Hematopoietic multipotent progenitor cell treated with erythropoietin and hydrocortisone succinate and interleukin-3 and kit ligand, for 4 days (in vitro differentiated cells): Measurements from ENCODE around the gene RTN4RL1.
A peak's percentile ranks its signal among the peaks of the same experiment; 100 is the strongest.
"Not testable (repeated sequence)": the region's sequence is repeated elsewhere in the genome, so short reads cannot be mapped to it uniquely, and the experiment has no call there.

Experiments used
- DNase-seq: peaks from one replicate; pipeline ENCODE4 v3.0.0-alpha.2; 2015

Gene RTN4RL1

DNA sequence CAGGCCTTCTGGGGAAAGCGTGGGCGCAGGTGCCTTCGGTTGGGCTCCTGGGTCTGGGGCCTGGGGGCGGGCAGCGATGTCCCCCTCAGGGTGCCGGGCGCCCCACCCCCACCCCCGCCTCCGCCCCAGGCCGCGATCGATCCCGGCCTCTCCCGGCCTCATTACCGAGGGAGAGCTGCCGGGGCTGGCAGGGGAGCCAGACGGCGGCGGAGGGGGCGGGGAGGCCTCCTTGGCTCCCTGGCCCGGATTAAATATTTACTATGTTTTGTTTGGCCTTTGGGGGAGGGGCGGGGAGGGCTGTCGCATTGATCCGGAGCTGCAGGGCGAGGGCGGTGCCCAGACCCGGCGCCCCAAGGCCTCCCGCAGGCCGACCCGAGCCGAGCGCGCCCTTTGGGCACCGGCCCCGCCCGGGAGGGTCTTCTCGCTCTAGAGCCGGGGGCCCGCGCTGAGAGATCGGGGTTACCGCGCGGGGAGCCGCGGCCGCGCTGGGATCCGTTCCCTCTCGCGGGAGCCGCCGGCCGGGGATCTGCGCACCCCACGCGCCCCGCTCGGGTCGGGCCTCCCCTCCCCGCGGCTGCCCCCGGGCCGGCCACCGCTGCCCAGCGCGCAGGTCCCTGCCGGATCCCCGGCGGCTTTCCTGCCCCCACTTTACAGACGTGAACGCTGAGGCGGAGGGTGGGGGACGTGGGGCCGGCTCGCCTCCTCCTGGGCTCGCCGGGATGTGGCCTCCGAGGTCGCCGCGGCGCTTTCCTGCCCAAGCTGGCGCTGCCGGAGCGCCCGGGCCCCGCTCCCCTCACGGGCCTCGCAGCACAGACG is 27.0 kb downstream of the RTN4RL1 start:
- peak; percentile 25 for DNase-seq

DNA sequence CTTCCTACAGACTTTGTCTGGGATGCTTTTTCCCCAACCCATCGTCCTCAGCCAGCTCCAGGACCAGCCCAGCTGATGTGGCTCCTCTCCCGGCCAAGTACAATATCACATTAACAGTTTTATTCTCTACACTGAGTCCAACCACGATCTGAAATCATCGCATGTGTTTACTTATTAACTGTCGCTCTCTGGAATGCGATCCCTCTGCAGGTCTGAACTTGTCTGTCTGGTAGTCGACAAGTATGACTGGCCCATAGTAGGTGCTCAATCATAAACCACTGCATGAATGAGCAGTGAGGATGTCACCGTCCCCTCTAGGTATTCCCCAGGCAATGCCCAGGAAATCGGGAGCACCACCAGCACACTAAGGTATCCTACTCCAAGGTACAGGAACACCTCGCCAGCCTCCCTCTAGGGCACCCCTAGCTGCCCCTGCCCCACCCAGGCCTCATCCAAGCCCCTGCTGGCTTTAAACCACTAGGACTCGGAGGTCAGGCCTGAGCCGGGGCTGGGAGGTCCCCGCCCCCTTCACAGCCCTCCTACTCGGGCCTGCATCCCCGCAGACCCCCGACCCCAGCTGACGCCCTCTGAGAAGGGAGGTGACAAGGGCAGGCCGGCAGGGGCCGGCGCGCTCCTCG is 27.7 kb downstream of the RTN4RL1 start:
- no peak for DNase-seq

DNA sequence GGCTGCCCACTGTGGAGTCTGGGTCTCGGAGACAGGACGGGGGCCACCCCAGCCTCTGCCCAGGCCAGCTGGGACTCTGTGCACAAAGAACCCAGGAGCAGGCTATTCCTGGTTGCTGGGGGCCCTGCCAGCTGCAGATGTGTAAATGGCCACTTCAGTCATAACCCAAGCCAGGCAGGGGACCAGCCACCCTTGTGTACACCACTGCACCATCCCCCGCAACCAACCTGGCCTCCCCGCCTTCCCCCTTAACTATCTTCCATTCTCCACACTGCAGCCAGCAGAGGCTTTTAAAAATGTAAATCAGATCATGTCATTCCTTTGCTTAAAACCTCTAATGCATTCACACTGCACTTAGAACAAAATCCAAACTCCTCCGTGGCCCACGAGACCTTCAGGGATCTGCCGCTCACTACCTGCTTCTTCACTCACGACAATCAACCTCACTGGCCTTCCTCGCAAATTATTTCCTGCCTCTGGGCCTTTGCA is 28.3 kb downstream of the RTN4RL1 start:
- no peak for DNase-seq

DNA sequence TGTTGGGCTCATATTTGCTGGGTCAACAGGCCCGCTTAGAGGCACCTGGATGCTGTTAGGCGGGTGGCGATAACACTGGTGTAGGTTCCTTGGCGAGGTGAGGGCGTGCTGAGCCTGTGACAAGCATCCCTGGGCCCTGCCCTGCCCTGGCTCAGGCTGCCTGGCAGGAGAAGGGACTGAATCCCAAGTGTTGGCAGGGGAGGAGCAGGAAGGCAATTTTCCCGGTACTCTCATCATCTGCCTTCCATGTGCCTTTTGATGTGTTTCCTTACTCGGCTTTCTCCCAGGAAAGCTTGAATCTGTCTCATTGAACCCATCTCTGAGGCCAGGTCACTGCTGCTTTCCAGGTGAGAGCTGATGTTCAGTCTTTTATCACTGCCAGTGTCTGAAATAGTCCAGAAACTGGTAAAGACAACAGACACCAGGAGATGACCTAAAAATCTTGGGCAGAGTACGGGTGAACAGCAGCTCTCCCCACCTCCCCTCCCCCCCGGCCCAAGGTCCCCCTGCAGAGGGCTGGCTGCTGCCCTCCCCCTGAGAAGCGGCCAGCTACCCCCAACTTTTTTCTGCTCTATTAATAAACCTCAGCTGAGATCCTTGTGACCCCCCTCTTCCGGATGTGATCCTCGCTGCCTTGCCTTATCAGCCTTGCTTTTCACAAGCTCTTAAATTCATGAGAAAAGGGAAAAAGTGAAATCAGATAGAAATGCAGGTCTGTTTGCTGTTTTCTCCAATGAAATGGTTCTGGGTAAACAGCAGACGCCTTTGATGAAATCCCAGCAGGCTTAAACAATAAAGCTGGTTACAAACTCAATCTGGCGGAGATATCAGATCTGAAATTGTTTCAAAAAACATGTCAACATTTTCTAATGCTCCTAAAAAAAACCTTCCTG is 29.0 kb downstream of the RTN4RL1 start:
- no peak for DNase-seq

DNA sequence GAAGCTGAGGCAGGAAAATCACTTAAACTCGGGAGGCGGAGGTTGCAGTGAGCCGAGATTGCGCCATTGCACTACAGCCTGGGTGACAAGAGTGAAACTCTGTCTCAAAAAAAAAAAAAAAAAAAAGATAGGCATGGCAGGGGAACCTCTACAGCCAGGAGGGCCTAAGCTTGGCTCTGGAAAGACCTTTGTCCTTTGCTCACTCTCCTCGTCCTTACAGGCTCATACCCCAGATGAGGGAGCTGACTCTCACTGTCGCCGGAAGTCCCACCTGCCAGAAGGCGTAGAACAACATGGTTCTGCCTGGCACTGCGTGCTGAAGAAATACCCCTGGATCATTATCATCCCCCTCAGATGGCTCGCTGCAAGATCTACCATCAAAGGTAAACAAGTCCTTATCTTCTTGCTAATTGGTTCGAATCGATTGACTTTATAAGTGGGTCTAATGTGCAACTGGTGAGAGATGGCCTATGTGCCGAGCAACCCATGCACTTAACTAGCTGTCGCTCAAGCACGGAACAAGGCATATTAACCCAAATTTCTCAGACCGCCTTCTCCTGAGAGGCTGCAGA is 29.7 kb downstream of the RTN4RL1 start:
- DNase-seq = no peak

DNA sequence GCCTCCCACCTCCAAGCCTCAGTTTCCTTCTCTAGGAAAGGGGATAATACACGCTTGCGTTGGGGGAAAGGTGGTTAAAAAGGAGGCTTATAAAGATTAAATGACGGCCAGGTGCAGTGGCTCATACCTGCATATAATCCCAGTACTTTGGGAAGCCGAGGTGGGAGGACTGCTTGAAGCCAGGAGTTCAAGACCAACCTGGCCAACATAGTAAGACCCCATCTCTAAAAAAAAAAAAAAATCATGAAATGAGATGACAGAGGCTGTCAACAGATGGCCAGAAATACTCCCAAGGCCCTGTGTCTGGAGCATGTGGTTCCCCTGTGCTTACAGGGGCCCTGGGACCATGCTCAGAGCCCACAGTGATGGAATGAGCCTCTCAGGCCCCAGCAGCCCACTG is 30.4 kb downstream of the RTN4RL1 start:
- DNase-seq = no peak

DNA sequence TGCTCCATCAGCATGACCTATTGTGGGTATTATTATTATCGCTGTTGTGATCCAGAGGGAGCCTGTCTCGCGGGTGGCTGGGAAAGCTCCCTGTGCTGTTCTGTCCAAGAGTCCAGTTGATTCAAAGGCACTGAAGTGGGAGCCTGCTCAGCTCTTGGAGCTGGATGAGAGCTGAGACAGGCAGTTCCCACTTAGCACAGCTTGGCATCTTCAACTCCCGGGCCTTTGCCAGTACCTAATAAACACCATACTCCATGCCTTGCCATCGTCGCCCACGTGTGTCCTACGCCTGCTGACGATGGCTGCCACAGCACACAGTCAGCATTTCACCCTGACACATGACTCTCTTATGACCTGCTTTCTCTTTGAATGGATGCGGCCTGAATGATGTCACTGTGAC is 32.6 kb downstream of the RTN4RL1 start:
- DNase-seq = no peak

DNA sequence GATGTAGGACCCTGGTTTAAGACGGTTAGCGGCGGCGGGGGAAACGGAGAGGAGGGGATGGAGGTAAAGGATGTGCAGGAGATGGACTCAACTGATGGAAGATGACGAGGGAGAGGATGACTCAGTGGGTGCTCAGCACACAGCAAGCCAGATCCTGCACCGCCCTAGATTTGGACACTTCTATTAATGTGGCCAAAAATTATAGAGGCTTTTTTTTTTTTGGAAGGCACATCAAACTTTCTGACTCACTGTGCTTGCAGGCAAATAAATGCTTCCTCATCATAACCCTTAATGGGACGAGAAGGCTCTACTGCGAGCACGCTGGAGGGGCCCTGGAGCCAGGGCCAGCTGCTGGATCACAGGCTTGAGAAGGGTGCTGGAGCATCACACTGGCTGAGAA is 36.0 kb downstream of the RTN4RL1 start:
- DNase-seq = no peak

DNA sequence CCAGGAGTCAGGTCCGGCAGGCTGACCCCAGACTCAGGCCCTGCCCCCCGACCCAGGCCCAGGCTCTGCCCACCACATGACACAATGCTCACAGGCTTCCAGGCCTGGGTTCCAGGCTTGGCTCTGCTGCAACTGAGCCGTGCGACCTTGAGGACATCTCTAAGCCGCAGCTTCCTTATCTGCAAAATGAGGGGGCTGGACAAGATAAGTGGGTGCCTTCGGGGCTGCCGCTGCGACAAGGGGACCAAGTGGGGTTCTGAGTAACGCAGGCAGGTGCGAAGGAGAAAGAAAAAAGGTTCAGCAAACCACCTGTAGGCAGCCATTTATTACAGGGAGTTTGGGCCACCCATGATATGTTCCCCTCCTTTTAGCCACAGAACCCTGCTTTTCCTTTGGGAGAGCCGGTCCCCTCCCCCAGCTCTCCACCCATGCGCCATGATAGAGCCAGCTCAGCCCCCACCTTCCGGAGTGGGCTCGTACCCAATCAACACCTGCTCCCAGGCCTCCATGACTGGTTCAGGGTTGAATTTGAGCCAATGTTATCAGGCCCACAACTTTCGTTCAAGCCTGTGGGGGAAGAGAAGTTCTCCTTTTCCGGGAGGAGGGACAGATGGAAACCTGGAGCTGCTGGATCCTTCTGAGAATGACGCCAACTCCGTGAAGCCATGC is 38.2 kb downstream of the RTN4RL1 start:
- DNase-seq = no peak

DNA sequence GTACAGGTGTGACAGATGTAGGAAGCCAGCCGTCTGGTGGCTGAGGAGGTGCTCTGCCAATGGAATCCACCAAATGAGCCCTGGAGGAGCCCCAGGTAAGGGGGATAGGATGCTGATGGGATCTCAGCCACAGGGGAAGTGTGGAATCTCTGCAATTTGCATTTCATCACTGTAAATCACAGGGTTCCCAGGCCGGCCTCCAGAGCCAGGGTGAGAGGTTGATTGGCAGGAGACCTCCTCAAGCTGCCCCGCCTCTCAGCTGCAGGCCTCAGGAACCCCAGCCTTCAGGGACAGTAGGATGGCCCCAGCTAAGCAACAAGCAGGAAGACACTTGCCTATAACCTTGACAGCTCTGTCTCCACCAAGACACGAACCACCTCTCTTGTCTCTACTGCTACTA is 39.4 kb downstream of the RTN4RL1 start:
- no peak for DNase-seq

DNA sequence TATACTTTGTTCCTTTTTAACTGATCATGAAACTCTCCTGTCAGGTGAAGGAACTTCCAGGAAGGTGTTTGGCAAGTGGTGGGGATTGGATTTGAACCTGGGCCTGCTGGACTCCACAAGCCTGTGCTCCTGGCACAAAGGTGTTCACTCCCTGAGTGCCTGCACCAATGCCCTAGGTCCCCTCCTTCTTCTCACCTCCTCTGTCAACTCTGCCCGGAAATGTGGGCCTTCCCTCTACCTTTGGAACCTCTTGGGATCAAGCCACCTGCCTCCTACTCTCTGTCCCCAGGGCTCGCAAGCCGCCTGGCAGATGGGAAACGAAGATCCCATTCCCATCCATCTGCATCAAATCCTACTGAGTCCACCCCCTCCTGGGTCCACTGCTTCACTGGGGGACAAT is 40.0 kb downstream of the RTN4RL1 start:
- DNase-seq = no peak

DNA sequence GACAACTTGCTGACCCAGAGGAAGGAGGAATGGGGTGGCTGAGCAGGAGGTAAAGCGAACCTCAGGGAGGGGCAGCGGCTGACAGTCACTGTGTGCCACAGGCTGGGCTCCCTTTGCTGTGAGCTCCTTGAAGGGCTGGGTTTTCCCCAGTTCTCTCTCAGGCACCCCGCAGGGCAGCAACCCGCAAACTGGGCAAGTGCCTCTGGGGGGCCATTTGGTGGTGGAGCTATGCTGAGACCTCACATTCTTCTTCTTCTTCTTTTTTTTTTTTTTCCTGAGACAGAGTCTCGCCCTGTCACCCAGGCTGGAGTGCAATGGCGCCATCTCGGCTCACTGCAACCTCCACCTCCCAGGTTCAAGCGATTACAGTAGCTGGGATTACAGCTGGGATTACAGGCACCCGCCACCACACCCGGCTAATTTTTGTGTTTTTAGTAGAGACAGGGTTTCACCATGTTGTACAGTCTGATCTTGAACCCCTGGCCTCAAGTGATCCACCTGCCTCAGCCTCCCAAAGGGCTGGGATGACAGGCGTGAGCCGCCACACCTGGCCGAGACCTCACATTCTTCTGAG is 42.3 kb downstream of the RTN4RL1 start:
- DNase-seq = not testable (repeated sequence)

DNA sequence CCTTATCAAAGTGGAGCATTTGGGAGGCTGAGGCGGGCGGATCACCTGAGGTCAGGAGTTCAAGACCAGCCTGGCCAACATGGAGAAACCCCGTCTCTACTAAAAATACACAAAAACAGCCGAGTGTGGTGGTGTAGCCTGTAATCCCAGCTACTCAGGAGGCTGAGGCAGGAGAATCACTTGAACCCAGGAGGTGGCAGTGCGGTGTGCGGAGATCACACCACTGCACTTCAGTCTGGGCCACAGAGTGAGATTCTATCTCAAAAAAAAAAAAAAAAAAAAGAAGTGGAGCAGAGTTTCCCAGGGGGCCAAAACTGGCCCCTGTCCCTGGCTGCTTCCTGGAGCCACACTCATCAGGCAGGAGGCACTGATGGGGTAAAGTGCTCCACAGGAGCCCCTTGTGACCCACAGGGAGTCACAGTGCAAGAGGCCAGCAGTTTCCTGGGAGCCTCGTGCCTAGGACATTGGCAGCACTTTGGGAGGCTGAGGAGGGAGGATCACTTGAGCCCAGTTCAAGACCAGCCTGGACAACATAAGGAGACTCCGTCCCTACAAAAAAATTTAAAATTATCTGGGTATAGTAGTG is 44.4 kb downstream of the RTN4RL1 start:
- DNase-seq = no peak

DNA sequence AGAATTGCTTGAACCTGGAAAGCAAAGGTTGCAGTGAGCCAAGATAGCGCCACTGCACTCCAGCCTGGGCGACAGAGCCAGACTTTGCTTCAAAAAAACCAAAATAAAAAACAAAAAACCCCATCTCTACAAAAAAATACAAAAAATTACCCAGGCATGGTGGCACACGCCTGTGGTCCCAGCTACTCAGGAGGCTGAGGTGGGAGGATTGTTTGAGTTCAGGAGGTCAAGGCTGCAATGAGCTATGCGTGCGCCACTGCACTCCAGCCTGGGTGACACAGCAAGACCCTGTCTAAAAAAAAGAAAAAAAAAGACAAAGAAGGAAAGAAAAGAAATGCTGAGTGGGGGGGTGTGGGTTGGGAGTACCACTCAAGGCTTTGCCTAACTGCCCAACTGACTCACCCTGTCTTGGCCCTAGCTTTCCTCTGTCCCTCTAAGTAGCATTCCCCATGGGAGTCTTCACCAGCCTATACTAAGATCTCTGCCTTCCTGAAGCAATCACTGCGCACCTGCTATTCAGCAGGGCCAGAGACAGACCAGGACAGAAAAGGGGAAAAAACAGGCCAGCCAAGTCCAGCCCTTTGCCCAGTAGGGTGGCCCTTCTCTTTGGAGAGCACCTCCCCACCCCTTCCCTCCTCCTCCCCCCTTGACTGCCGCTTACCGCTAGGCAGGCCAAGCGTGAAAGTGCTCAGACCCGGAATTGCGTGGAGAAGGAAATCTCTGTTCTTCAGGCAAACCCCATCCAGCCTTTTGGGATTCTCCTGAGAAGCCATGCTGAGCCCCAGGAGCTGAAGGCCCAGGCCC is 45.8 kb downstream of the RTN4RL1 start:
- no peak for DNase-seq

DNA sequence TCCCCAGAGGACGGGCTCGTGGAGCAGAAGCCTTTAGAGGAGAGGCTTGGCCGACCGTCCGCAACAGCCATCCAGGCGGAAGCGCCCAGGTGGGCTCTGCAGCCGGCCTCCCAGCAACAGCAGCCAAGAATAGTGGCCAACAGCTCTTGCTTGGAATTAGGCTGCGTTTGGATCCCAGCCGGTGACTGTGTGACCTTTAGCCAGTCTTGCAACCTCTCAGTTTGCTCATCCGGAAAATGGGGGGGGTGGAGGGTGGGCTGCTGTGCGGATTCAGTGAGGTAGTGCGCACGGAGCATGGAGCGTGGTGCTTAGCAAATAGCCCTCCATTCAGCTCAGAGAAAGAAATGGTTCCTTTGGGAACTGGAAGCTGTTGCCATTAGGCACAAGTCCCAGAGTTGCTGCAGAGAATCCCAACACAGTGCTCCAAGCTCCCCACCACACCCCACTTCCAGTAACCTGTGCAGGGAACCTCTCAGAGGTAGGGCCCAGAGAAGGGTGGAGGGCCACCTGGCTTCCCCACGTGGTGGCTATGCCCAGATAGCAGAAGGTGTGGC is 46.7 kb downstream of the RTN4RL1 start:
- DNase-seq = no peak

DNA sequence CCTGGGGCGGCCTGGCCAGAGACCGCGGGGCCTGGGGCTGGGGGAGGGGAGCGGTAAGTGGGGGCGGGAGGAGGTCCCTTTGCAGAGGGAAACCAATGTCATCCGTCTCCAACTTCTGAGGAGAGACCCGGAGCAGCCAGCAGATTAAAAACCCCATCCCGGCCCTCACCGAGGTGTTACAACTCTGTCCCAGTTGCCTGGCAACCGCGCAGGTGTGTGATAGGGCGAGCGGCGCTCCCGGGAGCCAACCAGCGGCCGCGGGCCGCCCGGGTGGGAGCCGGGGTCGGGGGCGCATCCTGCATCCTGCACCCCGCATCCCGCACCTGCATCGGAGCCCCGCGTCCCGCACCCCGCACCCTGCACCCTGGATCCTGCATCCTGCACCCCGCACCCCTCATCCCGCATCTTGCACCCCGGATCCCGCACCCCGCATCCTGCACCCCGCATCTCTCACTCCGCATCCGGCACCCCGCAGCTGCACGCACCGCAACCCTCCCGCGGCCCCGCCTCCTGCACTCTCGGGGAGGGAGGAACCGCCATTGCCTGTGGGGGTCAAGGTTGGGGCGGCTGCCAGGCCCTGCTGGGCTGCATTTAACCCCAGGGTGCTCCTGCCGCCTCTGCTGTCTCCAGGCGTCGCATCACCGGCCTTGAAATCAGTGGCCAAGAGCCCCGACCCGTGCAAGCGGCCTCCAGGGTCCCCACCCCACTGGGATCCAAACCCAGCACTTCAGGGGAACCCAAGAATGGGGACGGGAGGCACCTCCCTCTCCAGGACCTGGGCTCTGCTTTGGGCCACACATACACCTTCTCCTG is 47.3 kb downstream of the RTN4RL1 start:
- no peak for DNase-seq

DNA sequence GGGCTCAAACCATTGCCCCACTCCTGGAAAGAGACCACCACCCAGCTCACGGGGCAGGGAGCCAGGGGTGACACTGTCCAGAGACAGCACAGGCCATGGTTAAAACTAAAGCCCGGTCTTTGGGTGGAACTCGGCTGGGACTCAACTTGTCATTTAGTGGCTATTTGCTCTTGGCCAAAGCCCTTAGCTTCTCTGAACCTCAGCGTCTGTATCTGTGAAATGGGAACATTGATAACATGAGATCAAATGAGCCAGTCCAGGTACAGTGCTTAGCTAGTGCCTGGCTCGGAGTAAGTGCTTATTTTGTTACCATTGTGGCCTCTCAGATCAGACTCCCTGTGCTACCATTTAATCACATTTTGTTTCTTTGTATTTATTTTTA is 48.5 kb downstream of the RTN4RL1 start:
- no peak for DNase-seq

DNA sequence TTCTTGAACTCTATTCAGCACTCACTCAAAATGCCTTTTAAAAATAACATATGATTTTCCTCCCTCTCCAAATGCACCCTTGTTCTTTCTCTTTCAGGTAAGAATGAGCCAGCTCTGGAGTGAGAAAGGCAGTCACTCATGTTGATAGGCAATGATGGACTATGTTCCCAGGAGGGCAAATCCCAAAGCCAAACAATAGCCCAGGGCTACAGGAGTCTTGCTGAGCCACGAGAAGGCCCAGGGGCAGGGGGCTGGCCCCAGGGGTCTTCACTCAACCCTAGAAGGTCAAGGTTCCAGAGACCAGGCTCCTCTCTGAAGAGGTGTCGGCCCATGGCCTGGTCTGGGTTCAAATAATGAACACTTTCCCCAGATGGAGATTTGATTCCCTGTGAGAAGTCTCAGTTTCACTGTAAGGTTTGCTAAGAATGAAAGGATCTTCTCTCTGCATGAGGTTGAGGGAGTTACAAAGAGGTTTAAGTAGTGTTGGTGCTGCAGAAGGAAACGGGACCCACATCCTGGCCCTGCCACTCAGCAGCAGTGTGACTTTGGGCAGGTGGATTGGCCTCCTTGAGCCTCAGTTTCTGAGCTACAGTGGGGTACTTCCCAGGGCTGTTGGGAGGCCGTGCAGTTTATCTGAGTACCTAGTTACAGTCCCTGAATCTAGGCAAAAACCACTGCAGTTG is 49.0 kb downstream of the RTN4RL1 start:
- no peak for DNase-seq

DNA sequence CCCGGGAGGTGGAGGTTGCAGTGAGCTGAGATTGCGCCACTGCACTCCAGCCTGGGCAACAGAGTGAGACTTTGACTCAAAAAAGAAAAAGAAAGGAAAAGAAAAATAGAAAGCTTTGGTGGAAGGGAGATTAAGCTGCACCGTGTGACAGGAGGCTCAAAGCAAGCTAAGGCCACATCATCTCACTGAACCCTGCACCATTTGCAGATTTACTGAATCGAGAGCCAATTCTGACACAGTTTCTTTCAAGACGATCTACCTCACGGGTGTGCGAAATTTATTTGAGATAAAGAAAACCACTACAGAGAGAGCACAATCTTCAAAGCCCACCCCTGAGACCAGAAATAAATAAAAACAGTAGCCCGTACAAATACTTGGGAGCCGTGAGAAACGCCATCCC is 49.6 kb downstream of the RTN4RL1 start:
- DNase-seq = no peak
